AG09309 (cell line): ENCODE results near the gene GGN.

Experiments
- DNase-seq: peaks from one replicate; pipeline ENCODE4 v3.0.0-alpha.2; 2010; ENCODE audit warnings: low read depth
- H3K4me3 ChIP-seq: 2 replicates; pipeline ENCODE4 v1.5.1; 2011; ENCODE audit warnings: mild to moderate bottlenecking, low read depth, low read length, moderate library complexity; ENCODE audit not compliant: control insufficient read depth
- TF ChIP-seq, protein P1 (sequence below): IDR thresholded peaks from 2 replicates; pipeline ENCODE4 v1.5.1; 2011; ENCODE audit warnings: mild to moderate bottlenecking, low read depth, low read length, inconsistent platforms; ENCODE audit not compliant: insufficient read depth, control insufficient read depth; ENCODE audit errors: missing control alignments

Gene GGN

DNA sequence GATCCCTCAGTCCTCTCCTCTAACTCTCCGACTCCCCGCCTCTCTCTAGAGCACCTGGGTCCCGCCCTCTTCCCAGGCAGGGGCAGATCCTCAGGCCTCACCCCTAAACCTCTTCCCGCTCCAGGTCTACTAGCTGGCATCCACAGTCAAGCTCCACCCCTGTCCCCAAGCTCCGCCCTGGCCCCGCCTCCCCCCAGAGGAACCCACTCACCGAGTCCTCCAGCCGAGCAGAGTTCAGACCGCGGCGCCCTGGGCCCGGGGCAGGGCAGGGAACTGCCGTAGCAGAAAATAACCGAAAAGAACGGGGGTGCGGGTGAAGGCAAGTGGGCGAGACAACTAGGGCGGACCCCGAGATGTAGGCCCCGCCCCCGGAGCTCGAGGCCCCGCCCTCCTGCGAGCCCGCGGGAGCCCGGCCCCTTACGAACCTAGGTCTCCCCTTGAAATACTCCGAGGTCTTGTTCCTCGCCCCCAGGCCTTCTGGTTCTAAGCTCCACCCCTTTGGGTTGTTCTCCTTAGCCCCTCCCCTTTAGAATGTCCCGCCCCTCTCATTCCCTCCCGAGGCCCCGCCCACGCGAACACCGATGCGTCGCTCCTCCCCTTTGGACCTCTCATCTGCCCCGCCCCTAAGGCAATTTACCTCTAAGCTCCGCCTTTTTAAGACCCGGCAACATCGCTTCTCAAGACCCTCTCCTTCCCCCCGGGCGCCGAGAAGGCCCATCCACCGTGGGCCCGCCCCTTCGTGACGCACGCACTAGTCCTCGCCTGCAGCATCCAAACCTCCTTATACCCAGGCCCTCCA is at the start of gene GGN:
Gene GGN (minus strand): TSS at position 485 of the 799 bp plus-strand sequence. CDS start 773 bp downstream, outside the sequence.
- H3K4me3 ChIP-seq, result peak within 1 kb of the TSS; percentile 84
- TF ChIP-seq, protein P1, sequence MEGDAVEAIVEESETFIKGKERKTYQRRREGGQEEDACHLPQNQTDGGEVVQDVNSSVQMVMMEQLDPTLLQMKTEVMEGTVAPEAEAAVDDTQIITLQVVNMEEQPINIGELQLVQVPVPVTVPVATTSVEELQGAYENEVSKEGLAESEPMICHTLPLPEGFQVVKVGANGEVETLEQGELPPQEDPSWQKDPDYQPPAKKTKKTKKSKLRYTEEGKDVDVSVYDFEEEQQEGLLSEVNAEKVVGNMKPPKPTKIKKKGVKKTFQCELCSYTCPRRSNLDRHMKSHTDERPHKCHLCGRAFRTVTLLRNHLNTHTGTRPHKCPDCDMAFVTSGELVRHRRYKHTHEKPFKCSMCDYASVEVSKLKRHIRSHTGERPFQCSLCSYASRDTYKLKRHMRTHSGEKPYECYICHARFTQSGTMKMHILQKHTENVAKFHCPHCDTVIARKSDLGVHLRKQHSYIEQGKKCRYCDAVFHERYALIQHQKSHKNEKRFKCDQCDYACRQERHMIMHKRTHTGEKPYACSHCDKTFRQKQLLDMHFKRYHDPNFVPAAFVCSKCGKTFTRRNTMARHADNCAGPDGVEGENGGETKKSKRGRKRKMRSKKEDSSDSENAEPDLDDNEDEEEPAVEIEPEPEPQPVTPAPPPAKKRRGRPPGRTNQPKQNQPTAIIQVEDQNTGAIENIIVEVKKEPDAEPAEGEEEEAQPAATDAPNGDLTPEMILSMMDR, result no peak
- peak; percentile 66 for DNase-seq

DNA sequence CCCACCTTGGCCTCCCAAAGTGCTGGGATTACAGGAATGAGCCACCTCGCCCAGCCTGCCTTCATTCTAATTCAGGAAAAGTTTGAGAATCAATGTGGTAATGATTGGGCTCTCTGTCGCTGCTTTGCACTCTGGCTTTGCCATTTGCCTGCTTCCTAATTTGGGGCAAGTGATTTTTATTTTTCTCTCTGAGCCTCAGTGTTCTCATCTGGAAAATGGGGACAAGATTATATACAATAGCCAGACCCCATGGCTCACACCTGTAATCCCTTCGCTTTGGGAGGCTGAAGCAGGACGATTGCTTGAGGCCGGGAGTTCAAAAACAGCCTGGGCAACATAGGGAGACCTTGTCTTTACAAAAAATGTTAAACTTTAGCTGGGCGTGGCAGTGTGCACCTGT is 49.5 kb upstream of the GGN start:
- no peak overlapping the region for H3K4me3 ChIP-seq
- TF ChIP-seq, protein P1, result no peak

GRCh38 chr19:38434549-38435051 is 46.8 kb upstream of the GGN start:
- no peak overlapping the region for H3K4me3 ChIP-seq
- TF ChIP-seq, protein P1, result no peak
- DNase-seq, result no peak

More for the DNA sequence above, 49.5 kb upstream of the GGN start:
- DNase-seq, result no peak

- DNase-seq, result no peak
- TF ChIP-seq, protein P1, result no peak
- no peak within 1 kb of the TSS for H3K4me3 ChIP-seq
These were observed 45.5 kb upstream of the GGN start, which contains the start of gene RYR1 for GRCh38 chr19:38433268-38433733. Gene RYR1, plus strand, starts transcription at chr19:38433691. Its CDS starts 139 bp downstream, at chr19:38433830.

GRCh38 chr19:38430931-38431330 is 43.1 kb upstream of the GGN start:
- TF ChIP-seq, protein P1, result no peak
- no peak for DNase-seq
- H3K4me3 ChIP-seq, result no peak overlapping the region

DNA sequence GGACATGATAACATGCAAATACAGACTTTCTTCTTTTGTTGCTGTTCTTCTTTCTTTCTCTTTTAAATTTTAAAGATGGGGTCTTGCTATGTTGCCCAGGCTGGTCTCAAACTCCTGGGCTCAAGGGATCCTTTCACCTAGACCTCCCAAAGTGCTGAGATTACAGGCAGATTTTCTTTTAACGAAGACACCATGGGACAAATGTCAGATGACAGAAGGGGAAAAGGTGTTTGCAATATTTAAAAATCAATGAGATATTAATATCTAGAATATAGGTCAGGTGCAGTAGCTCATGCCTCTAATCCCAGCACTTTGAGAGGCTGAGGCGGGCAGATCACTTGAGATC is 42.0 kb upstream of the GGN start:
- no peak overlapping the region for H3K4me3 ChIP-seq
- DNase-seq, result no peak
- TF ChIP-seq, protein P1, result no peak
